ENCODE measurements around the gene CHD6.

The CHD6 gene

DNA sequence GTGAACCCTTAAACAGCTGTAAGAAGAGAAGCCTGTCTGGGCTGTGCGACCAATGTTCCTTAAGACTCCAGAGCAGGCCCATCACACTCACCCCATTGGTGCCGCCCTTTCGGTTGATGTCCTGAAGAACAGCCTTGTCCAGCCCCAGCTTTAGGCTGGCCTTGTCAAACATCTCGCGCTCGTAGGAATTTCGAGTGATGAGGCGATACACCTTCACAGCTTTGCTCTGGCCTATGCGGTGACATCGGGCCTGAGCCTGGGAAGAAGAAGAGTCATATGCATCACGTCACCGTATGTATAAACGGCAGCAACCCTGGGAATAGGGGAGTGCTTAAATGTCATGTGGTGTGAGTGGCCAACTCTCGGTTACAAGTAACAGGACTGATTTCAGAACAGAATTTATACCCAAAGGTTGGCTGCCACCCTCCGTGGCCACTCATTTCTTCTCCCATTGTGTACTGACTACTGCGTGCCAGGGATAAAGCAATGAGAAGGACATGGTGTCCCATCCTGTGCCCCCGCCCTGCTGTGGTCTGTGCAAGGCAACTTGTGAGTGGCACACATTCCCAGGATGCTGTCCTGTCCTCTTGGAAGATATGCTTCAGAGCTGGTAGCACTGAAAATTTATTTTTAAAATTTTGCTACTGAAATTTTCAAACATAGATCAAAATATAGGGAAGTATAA, 160.9 kb downstream of the CHD6 start:
- DNase-seq = no peak

DNA sequence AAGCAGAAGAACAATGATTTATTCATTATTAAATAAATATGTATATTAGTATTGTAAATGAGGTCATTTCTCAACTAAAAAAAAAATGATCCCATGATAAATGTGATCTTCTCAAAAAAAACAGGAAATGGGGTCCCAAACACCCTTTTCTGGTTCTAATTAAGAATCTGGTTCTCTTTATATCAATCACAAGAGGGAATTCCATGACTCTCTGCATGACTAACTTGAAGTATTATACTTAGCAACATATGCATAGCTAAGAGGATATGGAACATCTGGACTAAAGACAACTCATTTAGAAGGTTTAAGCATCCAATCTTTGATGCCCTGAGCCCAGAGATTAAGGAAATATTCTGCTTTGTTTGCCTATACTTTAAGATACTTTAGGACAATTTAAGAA, 161.8 kb downstream of the CHD6 start:
- no peak for DNase-seq

DNA sequence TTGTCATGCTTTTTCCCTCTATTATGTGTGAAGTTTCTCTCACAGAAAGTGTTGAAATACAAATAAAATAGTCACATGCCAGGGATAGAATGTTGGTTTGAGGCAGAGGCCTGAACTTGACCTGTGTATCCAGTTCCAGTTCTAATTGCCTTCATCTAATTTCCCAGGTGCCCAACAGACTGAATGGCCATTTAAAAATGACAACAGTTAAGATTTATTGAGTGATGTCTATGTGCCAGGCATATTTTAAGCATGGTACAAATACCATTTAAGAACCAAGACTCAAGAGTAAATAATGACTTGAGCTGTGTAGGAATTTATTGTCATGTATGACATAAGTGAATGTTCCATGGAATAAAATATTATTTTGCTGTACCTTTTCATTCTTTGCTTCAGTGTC, 163.9 kb downstream of the CHD6 start:
- no peak for DNase-seq

DNA sequence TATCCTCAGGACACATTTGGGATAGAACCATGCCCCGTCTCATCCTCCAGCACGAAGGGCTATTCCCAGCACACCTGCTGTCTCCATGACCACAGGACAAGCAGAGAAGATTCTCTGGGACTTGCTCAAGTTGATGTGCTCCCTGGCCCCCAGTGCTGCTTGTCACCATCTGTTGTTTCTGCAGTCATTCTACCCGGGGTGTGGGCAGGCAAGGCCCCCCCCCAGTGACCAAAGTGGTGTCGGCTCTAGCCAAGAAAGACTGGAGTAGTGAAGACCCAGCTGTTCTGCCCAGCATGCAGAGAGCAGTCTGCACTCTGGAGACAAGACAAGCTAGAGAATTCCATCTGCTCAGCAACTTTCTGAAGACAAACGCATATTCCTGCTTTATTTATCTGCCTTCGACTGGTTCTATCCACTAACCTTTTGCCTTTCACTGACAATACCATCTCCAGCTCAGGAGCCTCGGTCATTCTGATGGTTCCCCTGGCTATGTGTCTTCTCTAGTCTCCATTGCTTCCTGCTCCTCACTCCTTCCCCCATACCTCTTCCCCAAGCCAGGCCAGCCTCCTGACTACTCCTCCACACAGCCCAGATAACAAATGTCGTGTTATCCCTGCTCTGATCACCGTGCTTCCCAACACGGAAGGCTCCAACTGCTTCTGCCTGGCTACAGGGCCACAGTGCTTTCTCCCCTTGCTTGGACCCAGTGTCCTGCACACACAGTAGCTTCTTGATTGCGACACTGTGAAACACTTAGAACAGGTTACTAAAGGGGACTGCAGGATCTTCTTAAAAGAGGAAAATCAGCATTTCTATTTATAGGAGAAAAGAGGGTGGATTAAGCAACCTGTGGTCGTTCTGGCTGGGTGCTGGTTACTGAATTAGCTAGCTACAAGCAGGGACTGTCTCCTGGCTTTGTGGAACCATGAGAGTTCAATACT, 164.9 kb downstream of the CHD6 start:
- DNase-seq = no peak

DNA sequence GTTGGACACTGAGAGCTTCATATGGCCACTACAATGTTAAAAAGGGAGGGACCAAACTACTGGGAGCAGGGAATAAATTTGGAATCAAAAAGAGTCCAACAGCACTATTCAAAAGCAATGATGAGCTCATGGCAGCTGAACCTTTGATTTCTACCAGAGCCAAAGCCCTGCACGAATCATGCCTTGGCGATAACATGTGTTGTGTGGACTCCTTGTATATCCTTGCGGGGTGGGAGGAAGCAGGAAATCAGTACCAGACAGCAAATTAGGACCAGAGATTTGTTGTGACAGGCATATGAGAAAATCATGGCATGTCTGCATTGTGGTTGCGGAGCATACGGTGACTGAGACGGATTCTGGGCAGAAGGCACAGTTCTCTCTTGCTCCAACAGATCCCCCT, 166.0 kb downstream of the CHD6 start:
- DNase-seq = no peak

DNA sequence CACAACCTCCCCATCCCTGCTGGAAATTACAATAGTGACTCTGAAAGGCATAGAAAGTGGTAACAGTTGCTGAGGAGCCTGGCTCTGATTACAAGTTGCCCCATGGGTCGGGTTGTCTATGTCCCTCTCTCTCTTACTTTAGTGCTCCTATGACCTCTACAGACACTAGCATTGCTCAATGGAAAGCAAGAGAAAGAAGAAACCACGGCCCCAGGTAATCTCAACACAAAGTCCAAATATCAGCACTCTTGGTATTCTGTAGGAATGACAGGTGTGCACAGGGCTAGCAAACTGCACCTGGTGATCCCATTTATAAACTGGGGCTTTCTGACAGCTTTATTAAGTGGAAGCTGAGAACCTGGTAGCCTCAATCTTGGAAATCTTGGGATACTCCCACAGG, 171.2 kb downstream of the CHD6 start:
- DNase-seq = no peak

DNA sequence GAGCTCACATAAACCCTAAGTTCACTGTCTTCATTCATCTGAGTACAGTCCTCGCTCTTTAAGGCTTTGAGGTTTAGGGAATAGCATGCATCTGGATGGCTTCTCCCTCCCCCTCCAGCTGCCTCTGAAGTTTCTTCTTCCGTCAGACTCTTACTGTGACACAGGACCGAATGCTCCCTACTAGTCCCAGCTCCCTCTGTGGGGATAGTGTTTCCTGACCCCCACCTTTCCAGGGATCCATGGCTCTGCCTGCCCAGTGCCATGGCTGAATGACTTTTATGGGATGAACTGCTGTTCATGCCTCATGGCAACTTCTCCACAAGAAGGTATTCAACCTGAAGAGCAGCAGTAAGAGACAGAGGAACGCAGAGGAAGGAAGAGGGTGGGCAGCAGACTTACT, 171.7 kb downstream of the CHD6 start:
- no peak for DNase-seq

DNA sequence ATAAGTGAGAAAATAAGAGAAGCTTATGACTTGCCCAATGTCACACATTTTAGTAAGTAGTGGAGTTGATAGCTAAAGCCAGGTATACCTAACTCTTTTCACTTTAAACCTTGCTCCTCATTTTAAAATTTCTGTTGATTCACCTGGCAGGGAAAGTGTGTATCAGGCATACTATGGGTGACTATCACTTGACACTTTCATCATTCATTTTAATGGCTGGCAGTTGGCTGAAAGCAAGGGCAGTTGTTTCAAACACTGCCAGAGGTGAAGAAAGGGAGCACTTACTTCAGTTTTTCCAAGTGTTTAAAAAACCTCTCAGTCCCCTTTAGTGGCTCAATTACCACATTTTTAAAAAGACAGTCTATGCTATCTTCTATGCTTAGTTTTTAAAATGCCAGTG, 173.4 kb downstream of the CHD6 start:
- no peak for DNase-seq

DNA sequence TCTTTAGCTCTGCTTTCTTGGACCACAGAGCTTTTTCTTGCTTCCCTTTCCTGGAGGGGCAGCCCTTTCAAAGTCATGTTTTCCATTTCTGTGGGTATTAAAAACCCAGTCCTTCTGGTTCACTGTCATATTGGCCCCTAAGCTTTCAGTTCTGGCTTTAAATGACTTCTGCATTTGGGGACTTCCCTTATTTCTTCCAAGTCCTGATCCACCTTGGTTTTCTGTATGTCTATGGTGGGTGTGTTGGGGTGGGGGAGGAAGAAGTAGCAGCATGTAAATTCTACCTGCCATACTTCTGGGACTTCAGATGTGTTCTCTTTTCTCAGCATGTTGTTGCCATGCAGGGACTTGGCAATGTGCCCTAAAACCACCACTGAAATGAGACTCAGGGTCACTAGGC, 174.5 kb downstream of the CHD6 start:
- no peak for DNase-seq

DNA sequence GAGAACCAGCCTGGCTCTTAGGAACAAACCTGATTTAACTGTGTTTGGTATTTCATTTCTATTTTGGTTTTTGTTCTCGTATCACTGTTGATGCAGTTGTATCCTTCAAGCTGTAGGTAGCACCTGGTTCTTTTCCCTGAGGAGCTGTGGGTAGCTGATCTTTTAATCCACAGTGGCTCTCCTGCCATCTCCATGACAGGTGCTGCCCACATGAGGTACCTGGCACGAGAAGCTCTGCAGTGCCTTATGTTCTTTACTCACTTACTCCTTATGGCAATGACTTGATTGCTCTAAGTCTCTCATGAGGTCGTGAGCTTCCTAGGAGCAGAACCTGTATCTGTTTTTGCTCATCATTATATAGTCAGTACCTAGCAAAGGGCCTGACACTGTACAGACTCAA, 177.3 kb downstream of the CHD6 start:
- DNase-seq = no peak

DNA sequence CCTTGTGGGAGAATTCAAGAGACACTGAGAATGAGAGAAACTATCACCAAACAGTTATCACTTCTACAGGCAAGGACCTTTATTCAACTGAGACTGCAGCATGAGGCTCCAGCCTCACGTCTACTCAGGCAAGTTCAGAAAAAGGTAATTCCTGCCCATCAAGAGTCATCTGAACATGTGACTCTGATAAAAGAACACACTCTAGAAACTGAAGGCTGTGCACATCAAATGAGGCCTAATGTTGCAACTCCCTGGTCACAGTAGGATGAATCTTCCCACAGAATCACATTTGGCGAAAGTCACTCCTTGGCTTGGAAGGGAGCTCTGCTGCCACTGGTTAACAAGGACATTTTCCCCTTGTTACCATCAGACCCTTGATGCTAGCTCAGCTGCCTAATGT, 180.3 kb downstream of the CHD6 start:
- DNase-seq = no peak

DNA sequence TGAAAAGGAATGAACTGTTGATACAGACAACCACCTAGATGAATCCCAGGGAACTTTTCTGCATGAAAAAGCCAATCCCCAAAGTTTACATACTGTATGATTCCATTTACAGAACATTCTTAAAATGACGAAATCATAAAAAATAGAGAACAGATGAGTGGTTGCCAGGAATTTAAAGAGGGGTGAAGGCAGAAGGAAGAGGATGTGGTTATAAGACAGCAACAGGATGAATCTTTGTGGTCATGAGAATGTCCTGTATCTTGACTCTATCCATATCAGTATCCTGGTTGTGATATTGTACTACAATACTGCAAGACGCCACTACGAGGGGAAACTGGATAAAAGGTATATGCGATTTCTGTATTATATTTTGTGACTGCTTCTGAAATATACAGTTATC, 181.5 kb downstream of the CHD6 start:
- no peak for DNase-seq

DNA sequence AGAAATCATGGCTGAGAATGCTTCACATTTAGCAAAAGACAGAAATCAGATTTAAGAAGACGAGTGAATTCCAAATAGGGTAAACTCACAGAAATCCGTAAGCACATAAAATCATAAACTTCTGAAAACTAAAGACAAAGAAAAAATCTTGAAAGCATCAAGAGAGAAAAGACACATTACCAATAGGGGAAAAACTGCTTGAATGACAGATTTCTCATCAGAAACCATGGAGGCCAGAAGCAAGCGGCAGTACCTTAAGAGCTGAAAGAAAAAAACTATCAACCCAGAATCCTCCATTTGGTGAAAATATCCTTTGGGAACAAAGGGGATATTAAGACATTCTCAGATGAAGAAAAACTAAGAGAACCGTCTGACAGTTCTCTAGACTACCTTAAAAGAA, 185.0 kb downstream of the CHD6 start:
- DNase-seq = no peak

DNA sequence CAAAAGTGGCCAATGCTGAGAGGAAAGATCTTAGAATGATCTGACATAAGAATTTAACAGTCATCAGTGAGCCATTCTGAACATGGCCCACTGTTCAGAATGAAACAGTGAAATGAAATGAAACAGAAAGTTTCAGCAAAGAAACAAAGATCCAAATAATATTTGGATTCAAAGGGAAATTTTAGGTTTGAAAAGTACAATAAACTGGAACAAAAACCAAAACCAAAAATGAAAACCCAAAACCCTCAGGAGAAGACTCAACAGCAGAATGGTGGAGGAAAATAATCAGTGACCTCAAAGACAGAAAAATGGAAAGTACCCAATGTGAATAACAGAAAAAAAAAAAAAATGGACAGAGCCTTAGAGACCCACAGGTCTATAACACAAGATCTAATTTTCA, 185.4 kb downstream of the CHD6 start:
- no peak for DNase-seq

DNA sequence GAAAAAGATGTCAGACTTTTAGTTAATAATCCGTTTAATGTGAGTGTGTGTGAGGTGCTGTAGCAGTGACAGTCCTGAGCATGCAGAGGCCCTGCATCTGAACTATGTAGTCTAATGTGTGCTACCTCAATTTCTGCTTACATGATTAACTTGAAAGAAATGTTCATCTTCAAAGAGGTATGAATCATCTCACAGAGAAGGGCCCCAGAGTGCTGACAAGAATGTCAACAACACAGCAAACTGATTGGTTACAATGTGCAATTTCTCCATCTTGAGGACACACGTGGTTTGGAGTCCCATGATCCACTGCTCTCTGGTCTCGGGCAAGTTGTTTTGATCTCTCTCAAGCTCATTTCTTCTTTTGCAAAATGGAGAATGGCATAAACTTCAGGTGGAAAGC, 189.9 kb downstream of the CHD6 start:
- DNase-seq = no peak

DNA sequence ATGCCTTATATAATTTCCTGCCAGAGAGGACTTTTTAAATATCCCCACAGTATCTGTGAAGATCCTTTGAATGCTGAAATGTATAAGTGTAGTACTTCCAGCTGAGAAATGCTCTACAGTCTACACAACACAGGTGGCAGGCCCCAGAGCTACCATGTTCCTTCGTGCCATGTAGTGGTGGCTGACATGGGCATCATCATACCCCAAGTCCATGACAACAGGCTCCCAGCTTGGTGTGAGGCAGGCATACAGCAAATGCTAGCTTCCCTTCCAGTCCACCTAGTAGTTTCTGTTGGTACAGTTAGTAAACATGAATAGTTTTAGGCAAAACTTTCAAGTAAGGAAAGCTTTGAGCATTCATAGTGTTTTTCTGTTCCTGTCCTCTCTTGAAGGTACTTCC, 190.3 kb downstream of the CHD6 start:
- no peak for DNase-seq

DNA sequence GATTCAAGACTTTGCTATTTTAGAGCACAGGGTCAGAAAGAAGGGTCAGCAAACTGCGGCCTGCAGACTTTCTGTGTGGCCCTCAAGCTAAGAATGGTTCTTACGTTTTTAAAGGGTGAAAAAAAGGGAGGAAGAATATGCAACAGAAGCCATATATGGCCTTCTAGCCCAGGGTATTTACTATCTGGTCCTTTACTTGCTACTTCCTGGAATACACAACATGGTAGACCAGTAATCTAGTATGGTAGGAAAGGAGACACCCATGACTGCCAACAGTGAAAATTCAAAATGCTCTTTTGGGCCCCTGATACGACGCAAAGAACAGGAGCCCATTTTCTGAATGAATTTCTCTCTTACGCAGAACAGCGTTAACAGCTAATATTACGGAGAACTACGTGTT, 191.2 kb downstream of the CHD6 start:
- DNase-seq = no peak

DNA sequence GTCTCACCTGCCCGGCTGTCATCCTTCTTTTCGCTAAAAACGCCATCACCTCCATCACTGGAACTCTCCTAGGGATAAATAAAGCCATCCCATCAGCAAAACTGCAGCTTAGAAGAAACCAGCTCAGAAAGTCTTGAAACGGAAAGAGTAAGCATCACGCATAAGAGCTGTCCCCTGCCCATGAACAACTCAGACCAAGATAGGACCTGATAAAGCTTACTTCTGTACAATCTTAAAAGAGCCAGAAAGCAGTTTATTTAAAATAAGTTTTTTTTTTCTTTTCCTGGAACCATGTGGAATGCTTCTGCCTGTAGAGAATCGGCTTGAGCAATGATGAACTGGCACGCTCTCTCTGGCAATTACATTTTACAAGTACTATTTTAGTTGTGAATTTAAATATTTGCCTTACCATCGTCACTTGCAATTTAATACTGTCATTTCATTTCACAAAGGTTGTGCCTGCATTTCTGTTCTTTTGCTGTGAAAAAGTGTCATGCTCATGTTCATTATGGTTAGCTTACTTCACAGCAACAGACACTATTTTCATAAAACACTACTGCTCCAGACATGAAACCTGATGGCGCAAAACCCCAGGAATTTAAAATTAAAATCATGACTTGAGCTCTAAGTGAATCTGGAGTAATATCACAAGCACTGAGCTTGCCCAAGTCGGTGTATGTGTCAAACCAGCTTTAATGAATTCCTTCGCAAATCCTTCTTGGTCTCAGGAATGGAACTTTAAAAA, 191.9 kb downstream of the CHD6 start:
- no peak for DNase-seq

DNA sequence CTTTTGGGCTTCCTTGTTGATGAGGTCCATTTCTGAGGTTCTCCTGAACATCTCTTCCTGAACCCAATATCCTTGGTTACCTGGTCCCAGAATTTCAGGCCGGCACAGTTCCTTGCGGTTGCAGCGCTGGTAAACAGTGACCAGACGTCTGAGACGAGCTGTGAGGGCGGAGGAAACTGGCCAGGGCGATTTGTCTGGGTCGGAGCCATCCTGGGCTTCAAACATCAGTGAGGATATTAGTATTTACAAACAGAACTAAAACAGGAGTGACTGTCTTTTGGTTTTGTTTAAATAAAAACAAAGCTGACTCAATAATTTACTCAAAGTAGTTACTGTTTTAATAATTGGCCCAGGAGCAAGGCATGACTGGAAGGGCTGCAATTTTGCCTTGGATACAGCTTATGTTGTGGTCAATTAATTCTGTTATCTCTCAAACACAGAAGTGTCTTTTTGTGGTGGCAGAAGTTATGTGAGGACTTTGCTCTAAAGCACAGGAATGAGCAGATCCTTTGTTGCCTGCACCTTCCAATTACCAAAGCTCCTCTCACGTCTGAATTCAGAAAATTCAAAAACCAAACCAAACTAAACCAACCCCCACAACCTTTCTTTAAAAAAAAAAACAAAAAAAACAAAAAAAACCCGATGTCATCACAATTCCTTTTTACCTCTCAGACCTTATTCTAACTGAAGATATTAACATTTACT, 192.8 kb downstream of the CHD6 start:
- DNase-seq = no peak

DNA sequence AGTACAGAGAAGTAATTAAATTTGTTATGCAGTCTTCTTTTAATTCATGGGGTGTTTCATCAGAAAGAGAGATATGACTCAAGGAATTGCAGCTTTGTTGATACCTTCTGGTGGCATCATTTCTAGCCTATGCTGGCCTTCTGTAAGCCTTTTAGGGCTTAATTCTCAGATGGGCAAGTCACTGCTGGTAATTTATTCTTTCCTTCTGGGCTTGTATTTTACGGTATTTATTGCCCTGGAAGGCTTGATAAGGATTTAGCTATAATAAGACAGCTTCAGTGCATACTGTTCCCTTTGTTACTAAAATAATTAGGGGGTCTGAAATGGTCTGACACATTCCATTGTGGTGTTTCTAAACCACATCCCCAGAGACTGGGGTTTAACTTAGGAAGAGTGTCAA, 193.6 kb downstream of the CHD6 start:
- no peak for DNase-seq

DNA sequence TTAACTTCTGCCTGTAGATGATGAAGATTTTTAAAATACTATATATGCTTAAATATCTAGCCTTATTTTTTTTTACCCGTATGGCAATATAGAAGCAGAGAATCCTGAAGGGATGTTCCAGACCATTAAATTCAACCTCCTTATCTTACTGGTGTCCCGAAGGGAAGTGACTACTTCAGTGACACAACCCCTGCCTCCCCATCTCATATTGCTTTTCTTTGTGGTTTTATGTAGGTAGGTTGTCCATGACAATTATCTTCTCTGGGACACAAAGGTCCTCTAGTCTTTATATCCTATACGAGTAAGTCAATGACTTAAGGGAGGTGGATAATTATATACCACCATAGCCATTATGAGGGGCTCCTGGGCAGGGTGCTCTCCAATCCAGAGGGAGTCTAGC, 194.2 kb downstream of the CHD6 start:
- no peak for DNase-seq

DNA sequence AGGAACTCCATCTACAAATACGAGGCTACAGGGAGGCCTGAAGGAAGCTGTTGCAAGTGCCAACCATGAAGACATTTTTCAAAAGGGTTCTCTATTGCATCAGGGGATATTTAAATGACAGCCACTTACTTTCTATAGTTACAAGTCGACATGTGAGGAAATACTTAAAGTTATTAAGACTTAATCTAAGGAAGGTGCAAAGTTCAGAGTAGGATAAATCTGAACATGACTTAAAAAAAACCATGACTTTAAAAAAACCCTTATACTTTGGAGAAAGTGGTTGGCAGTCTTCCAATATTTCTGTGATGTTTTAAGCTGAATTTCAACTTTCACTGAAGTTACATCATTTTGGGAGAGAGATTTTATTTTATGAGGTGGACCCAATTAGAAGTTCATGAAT, 195.2 kb downstream of the CHD6 start:
- DNase-seq = no peak

DNA sequence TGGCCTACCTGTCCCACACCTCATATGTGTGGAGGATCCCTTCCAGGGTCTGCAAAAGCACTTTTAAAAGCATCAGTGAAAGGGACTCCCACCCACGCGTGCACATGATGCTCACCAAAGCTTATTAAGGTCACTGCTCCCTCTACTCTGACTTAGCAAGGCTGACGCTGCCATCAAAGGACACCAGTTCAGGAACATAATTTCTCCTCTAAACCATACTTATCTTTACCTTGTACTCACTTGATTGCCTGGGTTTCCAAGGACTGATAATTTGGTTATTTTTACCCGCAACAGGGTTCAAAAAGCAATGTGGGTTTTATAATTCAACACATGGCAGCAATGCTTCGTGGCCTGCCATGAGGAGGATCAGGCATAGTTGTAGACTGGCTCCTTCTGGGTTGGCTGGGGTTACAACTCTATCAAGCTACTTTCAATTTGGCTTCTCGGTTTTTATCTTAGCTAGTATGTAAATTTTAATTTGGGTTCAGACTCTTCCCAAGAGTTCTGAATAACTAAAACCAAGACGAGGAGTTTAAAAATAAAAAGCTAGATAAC, 199.4 kb downstream of the CHD6 start:
- no peak for DNase-seq

All from activated CD4-positive, alpha-beta T cell treated with anti-CD3 and anti-CD28 coated beads for 1 hour (primary cell).